ENCODE results near the gene SCP2. TPM values are rescaled to one million over a fixed set of nuclear protein-coding genes. Genes with fewer than 3 reads are reported as not detected.

Gene SCP2
- total RNA-seq, 2 experiments from 2014 or later = 91.0 to 99.9 TPM

DNA sequence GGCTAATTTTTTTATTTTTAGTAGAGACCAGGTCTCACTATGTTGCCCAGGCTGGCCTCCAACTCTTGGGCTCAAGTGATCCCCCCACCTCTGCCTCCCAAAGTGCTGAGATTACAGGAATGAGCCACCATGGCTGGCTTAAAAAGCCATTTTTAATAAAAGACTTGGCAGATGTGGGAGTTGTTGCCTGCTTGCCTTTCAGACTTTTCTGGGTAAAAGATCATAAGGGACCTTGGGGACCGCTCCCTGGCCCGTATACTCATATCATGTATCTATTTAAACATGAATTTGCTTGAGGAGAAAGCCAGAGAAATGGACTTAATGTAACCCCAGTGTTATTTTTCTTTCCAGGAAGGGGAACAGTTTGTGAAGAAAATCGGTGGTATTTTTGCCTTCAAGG is 111.5 kb downstream of the SCP2 start:
- Mint-ChIP-seq H3K4me1 (peaks cover 3% of the 10 kb centered on the region), H3K27ac (no peak overlapping the region), H3K27me3 (no peaks in the 10 kb centered on the region), H3K4me3 (no peak overlapping the region), H3K36me3 (ENCODE audit: low read depth) (peaks cover 17% of the 10 kb centered on the region), H3K9me3 (no peaks in the 10 kb centered on the region)
- ChIA-PET POLR2A (no interaction called here), CTCF (no interaction called here)
- DNase-seq = no peak

DNA sequence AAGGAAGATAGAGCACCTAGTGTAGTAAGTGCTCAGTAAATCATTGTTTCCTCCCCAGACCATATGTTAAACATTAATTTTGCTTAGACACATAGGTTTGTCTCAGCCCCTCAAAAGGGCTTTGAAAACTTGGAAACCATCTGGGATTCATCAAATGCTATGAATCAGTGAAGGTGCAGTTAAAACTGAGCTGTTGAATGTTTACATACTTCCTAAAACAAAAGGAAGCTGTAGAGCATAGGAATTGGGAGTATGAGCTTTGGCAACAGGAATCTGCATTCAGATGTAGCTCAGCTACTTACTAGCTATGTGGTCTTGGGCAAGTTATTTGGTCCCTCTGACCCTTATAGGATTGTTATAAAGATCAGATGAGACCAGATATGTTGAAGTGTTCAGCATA is 116.2 kb downstream of the SCP2 start:
- no peak for DNase-seq
- Mint-ChIP-seq H3K4me1 (peaks cover 7% of the 10 kb centered on the region), H3K27ac (no peak overlapping the region), H3K4me3 (no peak overlapping the region), H3K9me3 (no peaks in the 10 kb centered on the region), H3K36me3 (ENCODE audit: low read depth) (peaks cover 29% of the 10 kb centered on the region), H3K27me3 (no peaks in the 10 kb centered on the region)
- CTCF ChIA-PET = no interaction called here
- POLR2A ChIA-PET = interaction anchor here (1.0 kb wide), 1 partner anchor 28 kb away, joined by 3 read pairs; no protein-coding TSS in a partner anchor

DNA sequence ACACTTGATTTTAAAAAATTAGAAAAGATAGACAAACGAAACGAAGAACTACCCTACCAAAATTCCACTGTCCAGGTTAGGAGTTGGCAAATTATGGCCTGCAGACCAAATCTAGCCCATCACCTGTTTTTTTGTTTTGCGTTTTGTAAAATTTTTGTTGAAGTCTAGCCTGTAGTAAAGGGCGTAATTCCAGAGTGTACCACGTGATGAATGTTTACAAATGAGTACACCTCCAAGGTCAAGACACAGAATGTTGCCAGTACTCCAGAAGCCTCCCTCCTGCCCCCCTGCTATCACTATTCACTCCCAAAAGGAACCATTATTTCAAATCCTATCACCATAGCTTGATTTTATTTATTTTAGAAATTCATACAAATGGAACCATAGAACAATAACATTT is 117.8 kb downstream of the SCP2 start:
- POLR2A ChIA-PET = no interaction called here

DNA sequence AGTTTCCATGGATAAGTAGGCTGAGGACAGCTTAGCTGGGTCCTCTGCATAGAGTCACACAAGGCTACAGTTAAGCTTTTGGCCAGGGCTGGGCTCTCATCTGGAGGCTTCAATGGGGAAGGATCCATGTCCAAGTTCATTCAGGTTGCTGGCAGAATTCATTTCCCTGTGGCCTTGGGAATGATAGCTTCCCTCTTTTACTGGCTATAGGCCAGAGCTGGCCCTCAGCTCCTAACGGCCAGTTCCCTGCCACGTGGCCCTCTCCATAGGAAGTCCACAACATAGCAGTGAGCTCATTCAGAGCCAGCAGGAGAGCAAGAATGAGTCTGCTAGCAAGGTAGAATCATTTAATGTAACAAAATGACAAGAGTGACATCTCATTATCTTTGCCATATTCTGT is 119.9 kb downstream of the SCP2 start:
- Mint-ChIP-seq H3K4me1 (peaks cover 9% of the 10 kb centered on the region), H3K27me3 (no peaks in the 10 kb centered on the region), H3K4me3 (no peak overlapping the region), H3K9me3 (no peaks in the 10 kb centered on the region), H3K27ac (no peak overlapping the region), H3K36me3 (ENCODE audit: low read depth) (peaks cover 29% of the 10 kb centered on the region)
- ChIA-PET CTCF (interaction anchor here (0.6 to 0.7 kb wide), 2 partner anchors 20 to 26 kb away, joined by 3 to 4 read pairs; no protein-coding TSS in a partner anchor), POLR2A (interaction anchor here (2.2 kb wide), 1 partner anchor 32 kb away, joined by 5 read pairs; no protein-coding TSS in a partner anchor)
- no peak for DNase-seq

More for the DNA sequence above, 117.8 kb downstream of the SCP2 start:
- no peak overlapping the region for H3K27ac Mint-ChIP-seq
- no peak overlapping the region for H3K4me3 Mint-ChIP-seq
- CTCF ChIA-PET = no interaction called here
- H3K4me1 Mint-ChIP-seq = peaks cover 9% of the 10 kb centered on the region
- H3K36me3 Mint-ChIP-seq (ENCODE audit: low read depth) = peaks cover 31% of the 10 kb centered on the region
- H3K27me3 Mint-ChIP-seq = no peaks in the 10 kb centered on the region
- no peak for DNase-seq
- H3K9me3 Mint-ChIP-seq = no peaks in the 10 kb centered on the region

DNA sequence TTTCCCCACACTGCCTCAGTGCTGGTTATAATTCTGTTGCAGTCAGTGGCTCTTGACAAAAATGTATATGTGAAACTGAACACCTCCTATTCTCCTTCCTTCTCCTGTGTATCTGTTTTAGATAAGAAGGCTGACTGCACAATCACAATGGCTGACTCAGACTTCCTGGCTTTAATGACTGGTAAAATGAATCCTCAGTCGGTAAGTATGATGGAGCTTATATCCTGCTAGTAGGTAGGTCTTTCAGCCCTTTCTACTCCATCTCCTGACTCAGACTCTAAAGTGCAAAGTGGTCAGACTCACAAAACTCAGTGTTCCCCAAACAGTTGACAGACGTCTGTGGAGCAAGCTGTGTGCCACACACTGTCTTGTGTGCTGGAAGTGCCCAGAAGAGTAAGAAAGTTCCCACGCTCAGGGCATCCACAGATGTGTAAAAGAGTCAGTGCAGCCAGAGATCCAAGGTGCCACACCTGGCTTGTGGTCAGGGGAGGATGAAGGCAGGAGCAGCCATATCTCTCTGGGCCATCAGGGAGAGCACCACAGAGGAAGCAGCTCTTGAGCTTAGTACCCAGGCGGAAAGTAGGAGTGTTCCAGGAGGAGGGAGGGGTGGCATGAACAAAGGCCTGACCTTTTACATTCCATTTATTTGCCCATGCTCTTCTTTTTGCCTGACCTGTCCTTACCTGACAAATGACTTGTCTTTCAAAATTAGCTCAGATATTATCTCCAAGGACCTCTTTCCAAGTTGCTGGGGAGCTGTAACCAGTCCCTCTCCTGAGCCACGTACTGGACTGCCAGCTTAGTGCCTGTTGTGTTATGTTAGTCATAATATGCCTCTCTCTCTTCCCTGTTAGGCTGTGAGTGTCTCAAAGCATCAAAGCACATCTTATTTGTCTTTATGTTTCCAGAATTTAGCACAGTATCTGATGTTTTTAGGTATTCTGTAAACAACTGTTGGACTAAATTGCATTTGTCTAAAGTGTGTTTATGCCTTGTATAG is 121.0 kb downstream of the SCP2 start:
- DNase-seq = no peak
- no peaks in the 10 kb centered on the region for H3K27me3 Mint-ChIP-seq
- POLR2A ChIA-PET = interaction anchor here (1.0 to 2.2 kb wide), 4 partner anchors 8 to 33 kb away, joined by 3 to 6 read pairs (median 5); no protein-coding TSS in a partner anchor
- peaks cover 29% of the 10 kb centered on the region for H3K36me3 Mint-ChIP-seq (ENCODE audit: low read depth)
- H3K9me3 Mint-ChIP-seq = no peaks in the 10 kb centered on the region
- H3K27ac Mint-ChIP-seq = no peak overlapping the region
- CTCF ChIA-PET = interaction anchor here (0.6 to 1.2 kb wide), 3 partner anchors 27 to 138 kb away, joined by 3 read pairs; no protein-coding TSS in a partner anchor
- peaks cover 9% of the 10 kb centered on the region for H3K4me1 Mint-ChIP-seq
- no peak overlapping the region for H3K4me3 Mint-ChIP-seq

DNA sequence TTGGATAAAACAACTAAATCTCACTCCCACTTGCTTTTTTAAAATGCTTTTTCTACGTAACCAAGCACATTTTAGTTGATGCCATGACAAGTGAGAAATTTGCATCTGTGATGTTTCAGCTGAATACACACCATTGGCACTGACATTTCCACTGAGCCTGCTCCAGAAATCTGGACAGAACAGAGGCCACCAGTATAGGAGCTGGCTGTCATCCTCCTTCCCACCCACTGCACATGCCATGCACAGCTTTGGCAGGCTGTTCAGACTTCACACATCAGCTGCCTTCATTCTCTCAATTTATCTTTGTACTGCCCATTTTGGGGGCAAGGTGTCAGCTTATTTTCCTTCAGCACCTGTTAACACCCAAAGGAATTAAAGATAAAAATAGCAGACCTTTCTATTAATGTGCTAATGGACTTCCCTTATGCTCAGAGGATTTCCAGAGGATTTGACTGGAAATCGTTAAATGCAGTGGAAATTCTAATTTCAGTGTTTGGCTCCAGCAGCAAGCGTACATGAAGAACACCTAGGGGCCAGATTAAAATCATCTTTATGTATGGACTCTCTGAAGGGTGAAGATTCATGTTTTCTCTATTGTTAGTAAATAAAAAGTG is 122.0 kb downstream of the SCP2 start:
- CTCF ChIA-PET = no interaction called here
- POLR2A ChIA-PET = interaction anchor here (1.0 to 2.2 kb wide), 4 partner anchors 9 to 34 kb away, joined by 3 to 6 read pairs (median 5); no protein-coding TSS in a partner anchor
- no peak overlapping the region for H3K27ac Mint-ChIP-seq
- H3K9me3 Mint-ChIP-seq = no peaks in the 10 kb centered on the region
- no peak overlapping the region for H3K4me3 Mint-ChIP-seq
- DNase-seq = no peak
- H3K4me1 Mint-ChIP-seq = peaks cover 9% of the 10 kb centered on the region
- H3K27me3 Mint-ChIP-seq = no peaks in the 10 kb centered on the region
- H3K36me3 Mint-ChIP-seq (ENCODE audit: low read depth) = peaks cover 37% of the 10 kb centered on the region

DNA sequence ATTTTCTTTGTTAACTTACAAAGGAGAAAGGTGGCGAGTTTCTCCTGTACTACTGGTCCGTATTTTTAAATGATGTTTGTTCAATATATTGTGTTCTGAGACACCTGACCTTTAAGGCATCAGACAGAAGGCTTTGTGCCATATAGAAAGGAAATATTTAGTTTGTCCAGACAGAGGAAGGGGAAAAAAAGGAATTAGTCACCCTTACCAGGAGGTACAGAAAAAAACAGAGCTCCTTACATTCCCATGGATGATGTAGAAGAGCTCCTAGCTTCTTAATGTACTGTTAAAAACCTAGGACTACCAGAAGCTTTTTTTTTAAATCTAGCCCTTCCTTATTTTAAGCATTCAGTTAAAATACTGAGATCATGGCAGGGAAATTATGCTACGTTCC is 122.5 kb downstream of the SCP2 start:
- POLR2A ChIA-PET = interaction anchor here (1.8 kb wide), 2 partner anchors 9 to 10 kb away, joined by 5 to 6 read pairs; no protein-coding TSS in a partner anchor
- Mint-ChIP-seq H3K9me3 (no peaks in the 10 kb centered on the region), H3K27me3 (no peaks in the 10 kb centered on the region), H3K27ac (no peak overlapping the region), H3K4me3 (no peak overlapping the region), H3K4me1 (peaks cover 9% of the 10 kb centered on the region), H3K36me3 (ENCODE audit: low read depth) (peaks cover 40% of the 10 kb centered on the region)
- no peak for DNase-seq
- CTCF ChIA-PET = no interaction called here

DNA sequence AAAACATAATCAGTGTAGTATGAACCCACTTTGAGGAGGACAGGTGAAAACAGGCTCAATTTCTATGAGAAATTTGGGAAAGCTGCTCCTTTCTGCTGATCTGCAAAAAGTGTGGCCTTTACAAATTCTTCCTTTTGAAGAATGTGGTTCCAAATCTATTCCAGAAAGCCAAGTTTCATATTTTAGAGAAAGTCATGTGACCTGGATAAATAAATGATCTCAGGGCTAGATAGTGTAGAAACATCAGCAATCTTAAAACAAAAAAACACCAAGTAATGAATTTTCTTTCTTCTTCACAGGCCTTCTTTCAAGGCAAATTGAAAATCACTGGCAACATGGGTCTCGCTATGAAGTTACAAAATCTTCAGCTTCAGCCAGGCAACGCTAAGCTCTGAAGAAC is 123.2 kb downstream of the SCP2 start:
- no peaks in the 10 kb centered on the region for H3K9me3 Mint-ChIP-seq
- ChIA-PET POLR2A (no interaction called here), CTCF (no interaction called here)
- DNase-seq = no peak
- peaks cover 41% of the 10 kb centered on the region for H3K36me3 Mint-ChIP-seq (ENCODE audit: low read depth)
- no peak overlapping the region for H3K27ac Mint-ChIP-seq
- no peaks in the 10 kb centered on the region for H3K27me3 Mint-ChIP-seq
- H3K4me1 Mint-ChIP-seq = peaks cover 9% of the 10 kb centered on the region
- no peak overlapping the region for H3K4me3 Mint-ChIP-seq

DNA sequence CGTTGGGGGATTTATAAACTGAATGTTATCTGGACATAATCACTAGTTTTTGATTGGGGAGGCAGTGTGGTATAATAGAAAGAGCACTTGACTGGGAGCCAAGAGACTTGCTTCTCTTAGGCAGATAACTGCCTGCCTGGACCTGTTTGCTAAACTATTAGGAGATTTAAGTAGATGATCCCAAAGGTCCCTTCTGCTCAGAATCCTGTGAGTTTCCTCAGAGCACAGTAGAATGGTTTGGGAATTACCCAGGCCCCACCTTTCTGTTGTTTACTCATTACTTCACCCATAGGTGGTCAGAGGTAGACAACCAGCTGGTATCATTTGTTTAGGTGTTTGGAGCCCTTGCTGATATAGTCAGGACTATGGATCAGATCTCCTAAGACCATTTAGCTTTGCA is 124.6 kb downstream of the SCP2 start:
- CTCF ChIA-PET = no interaction called here
- H3K9me3 Mint-ChIP-seq = no peaks in the 10 kb centered on the region
- no peak overlapping the region for H3K27ac Mint-ChIP-seq
- DNase-seq = no peak
- no peaks in the 10 kb centered on the region for H3K27me3 Mint-ChIP-seq
- H3K4me3 Mint-ChIP-seq = no peak overlapping the region
- POLR2A ChIA-PET = no interaction called here
- peaks cover 9% of the 10 kb centered on the region for H3K4me1 Mint-ChIP-seq
- peaks cover 37% of the 10 kb centered on the region for H3K36me3 Mint-ChIP-seq (ENCODE audit: low read depth)

DNA sequence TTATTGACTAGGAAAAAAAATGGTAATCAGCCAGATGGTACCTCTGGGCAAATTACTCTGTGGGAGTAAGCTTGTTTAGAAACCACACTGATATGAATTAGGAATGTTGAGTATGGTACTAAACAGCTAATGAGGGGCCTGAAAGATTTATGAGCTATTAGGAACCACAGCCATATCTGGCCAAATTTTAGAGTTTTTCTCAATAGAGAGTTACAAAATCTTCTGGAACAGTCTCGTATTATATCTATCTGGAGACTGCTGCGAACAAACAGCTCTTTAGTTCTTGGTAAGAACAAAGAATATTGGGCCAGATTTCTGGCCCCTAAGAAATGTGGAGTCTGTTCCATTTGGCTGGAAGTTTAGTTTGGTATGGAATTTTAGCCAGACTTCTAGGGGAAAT is 130.1 kb downstream of the SCP2 start:
- no peak overlapping the region for H3K27ac Mint-ChIP-seq
- H3K36me3 Mint-ChIP-seq (ENCODE audit: low read depth) = peaks cover 12% of the 10 kb centered on the region
- H3K27me3 Mint-ChIP-seq = peaks cover 35% of the 10 kb centered on the region
- no peak for DNase-seq
- no peaks in the 10 kb centered on the region for H3K9me3 Mint-ChIP-seq
- ChIA-PET POLR2A (no interaction called here), CTCF (no interaction called here)
- H3K4me1 Mint-ChIP-seq = no peaks in the 10 kb centered on the region
- no peak overlapping the region for H3K4me3 Mint-ChIP-seq

DNA sequence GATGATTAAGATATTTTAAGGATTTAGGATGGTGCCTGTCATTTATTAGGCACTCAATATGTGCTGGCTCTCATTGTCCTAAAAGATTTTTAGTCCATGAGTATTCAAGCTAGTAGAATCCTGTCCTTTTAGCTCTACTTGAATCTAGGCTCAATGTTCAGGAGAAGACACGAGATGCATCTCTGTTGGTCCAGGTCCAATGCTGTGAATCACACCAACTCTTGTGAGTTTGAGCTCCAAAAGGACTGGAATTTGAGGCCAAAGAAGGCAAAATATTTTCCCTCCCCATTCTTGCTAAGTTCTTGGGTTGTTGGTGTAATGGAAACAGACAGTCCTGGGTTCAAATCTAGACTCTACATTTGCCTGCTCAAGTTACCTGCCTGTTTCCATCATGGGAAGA is 133.5 kb downstream of the SCP2 start:
- no peak for DNase-seq
- Mint-ChIP-seq H3K9me3 (no peaks in the 10 kb centered on the region), H3K27ac (no peak overlapping the region), H3K4me1 (peaks cover 2% of the 10 kb centered on the region), H3K27me3 (peaks cover 57% of the 10 kb centered on the region), H3K4me3 (no peak overlapping the region), H3K36me3 (ENCODE audit: low read depth) (no peaks in the 10 kb centered on the region)
- POLR2A ChIA-PET = interaction anchor here (1.8 kb wide), 1 partner anchor 12 kb away, joined by 6 read pairs; no protein-coding TSS in a partner anchor
- CTCF ChIA-PET = no interaction called here

DNA sequence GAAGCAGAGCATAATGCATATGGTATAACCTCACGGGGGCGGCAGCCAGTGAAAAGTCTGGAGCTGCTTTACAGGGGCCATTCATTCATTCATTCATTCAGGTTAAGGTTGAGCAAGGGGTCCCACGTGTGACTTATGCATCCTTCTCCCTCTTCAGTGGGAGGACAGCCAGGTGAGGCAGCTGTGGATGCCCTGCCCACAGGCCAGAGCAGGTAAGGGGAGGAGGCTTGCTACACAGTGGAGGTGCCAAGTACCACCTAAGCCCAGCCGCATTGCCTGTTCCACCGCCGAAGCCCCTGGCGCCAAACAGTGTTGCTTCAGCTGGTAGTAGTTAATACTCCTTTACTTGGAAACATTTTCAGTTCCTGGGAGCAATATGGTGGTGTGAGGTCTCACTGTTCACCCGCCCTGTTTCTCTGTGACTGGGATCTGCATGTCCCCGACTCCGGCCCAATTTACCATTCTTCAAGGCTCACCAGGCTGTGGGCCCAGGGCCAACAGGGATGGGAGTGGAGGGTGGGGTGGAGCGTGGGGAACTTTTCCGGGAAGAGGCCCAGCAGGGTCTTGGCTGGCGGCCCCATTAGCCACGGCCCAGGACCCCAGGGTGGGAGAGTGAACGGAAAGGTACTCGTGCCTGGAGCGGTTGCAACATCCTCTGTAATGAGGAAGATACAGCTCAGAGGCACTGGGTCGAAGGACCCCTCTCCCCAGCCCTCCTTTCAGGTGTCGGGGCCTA is 134.2 kb downstream of the SCP2 start:
- no peak for DNase-seq
- CTCF ChIA-PET = no interaction called here
- no peak overlapping the region for H3K4me3 Mint-ChIP-seq
- POLR2A ChIA-PET = no interaction called here
- no peaks in the 10 kb centered on the region for H3K9me3 Mint-ChIP-seq
- H3K4me1 Mint-ChIP-seq = peaks cover 2% of the 10 kb centered on the region
- no peak overlapping the region for H3K27ac Mint-ChIP-seq
- H3K36me3 Mint-ChIP-seq (ENCODE audit: low read depth) = no peaks in the 10 kb centered on the region
- peaks cover 59% of the 10 kb centered on the region for H3K27me3 Mint-ChIP-seq

Data from activated CD4-positive, alpha-beta memory T cell treated with anti-CD3 and anti-CD28 coated beads, Interleukin-2, amount 10 ng/mL, durations not matched to agents 7 days and 5 days (primary cell).